Right lobe of liver (tissue), 6 donors: ENCODE measurements around the gene MYLK. TPM values are rescaled to one million over a fixed set of nuclear protein-coding genes. Genes with fewer than 3 reads are reported as not detected.

Experiments used
- ATAC-seq, 4 donors: fragments of 200-7000 bp; cut with Tn5 transposase; one replicate each; pipeline ENCODE4 v1.9.1; 2020; ENCODE audit warnings: mild to moderate bottlenecking in 4 of 4, moderate library complexity in 4 of 4
- DNase-seq, 3 donors: peaks; one replicate each; pipeline ENCODE4 v3.0.0-alpha.2; 2020
- H3K27ac ChIP-seq, 3 donors: fragments of 200-600 bp; one replicate each; pipeline ENCODE4 v1.8.0; 2022
- H3K27me3 ChIP-seq, 2 donors: fragments of 200-600 bp; one replicate each; pipeline ENCODE4 v1.8.0; 2022
- H3K36me3 ChIP-seq, 4 donors: fragments of 200-600 bp; sonication (generic) in 1 of 4; one replicate each; pipeline versions ENCODE4 v1.5.1 to v1.8.0; 2017 to 2022; ENCODE audit warnings: control low read depth in 1 of 4
- H3K4me1 ChIP-seq, 4 donors: fragments of 200-600 bp; sonication (generic) in 1 of 4; one replicate each; pipeline versions ENCODE4 v1.5.1 to v1.8.0; 2017 to 2022; ENCODE audit warnings: control low read depth in 1 of 4
- H3K4me3 ChIP-seq, 3 donors: fragments of 200-600 bp; one replicate each; pipeline ENCODE4 v1.8.0; 2022
- H3K9me3 ChIP-seq, 4 donors: fragments of 200-600 bp; sonication (generic) in 1 of 4; one replicate each; pipeline versions ENCODE4 v1.5.1 to v1.8.0; 2017 to 2022; ENCODE audit warnings: control low read depth in 1 of 4
- POLR2A ChIP-seq: fragments of 450-650 bp; IDR thresholded peaks from one replicate; pipeline ENCODE4 v1.6.1; 2017; ENCODE audit warnings: antibody characterized with exemption, mild to moderate bottlenecking
- WGBS: methylation state at CpG from one replicate; pipeline ENCODE4 v1.1.6; 2018; ENCODE audit warnings: low coverage, low lambda C conversion rate; ENCODE audit not compliant: insufficient coverage; ENCODE audit errors: missing lambda C conversion rate; 5-methylcytosine and 5-hydroxymethylcytosine counted together
- intact Hi-C, 2 donors: fragments of 100-400 bp; cut with DNase I; formaldehyde crosslinking; loops; one replicate each; pipeline versions ENCODE4 v1.11.2 to v1.14.1; 2022
- total RNA-seq, 6 experiments: library from RNA; depleted of rRNA in 2 of 6; stranded (reverse); fragments of >200 nt in 2 of 6; fragmentation: NEBNext Ultra II Directional in 3 of 6; extraction: Animal tissue kit (Norgen Biotek cat#: 25700) in 3 of 6; gene quantifications; one replicate each; pipeline versions ENCODE4 v1.1.0 to v1.2.4, GENCODE V29; 2016 to 2023
- TF ChIP-seq, protein P1 (sequence below), 4 donors: fragments of 200-600 bp in 3 of 4; fragments of 450-650 bp in 1 of 4; IDR thresholded peaks; one replicate each; pipeline versions ENCODE4 v1.5.1 to v1.8.0; 2016 to 2022; ENCODE audit warnings: antibody characterized with exemption in 4 of 4, mild to moderate bottlenecking in 2 of 4
- donor health status: DM: no; HTN: yes; CAD: no.
- donor health status: DM: no; HTN: no; CAD: no.
- donor health status: DM: no; HTN: no; CAD: no.
- donor health status: DM: no; HTN: yes; CAD: no.
- donor health status: DM: no; HTN: yes; CAD: no.

Gene MYLK
- total RNA-seq, 6 experiments from 2014 or later, result 61.1 to 146 (median 97.8) TPM

DNA sequence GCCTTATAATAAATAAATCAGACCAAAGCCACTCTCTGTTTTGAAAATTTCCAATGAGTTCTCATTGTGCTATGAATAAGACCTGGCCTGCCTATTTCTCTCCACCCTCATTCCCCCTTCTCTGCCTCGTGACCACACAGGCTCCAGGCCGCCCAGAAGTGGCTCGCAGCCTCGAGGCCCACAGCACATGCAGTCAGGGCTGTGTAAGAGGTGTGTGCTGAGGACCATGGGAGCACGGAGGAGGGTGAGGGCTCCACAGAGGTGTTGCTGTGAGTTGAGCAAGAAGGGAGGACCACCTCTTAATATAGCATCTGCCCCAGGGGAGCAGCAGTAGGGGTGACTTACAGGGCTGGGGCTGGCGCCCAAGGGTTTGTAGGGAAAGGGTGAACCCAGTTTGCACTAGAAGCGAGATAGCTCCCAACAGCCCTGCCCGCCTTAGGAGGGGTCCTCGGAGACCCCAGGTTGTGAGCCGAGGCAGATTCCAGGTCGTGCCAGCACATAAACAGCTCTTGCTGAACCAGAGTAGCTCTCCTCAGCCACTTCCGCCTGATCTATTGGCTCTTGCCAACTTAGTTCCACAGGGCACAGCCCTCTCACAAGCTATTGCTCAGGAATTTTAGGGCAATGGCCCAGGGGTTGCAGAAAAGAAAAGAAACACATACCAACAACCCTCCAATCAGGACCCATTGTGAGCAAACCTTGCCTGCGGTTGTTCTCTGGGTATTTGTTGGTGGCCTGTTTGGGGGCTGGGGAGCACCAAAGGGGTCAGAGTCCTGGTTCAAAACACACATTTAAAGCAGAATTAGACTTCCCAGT lies 117.7 kb downstream of the MYLK start:
- no peaks in the 10 kb centered on the region for H3K9me3 ChIP-seq
- H3K27me3 ChIP-seq, result no peaks in the 10 kb centered on the region
- WGBS, result 22% methylated on average over 11 of the region's 13 CpGs
- H3K4me1 ChIP-seq, result peaks cover 0 to 51% (median 13%) of the 10 kb centered on the region in 4 donors
- H3K27ac ChIP-seq, result peak overlapping the region; percentile 79 to 94 (median 90)
- ATAC-seq, result peak; percentile 86 to 90 (median 88)
- peak; percentile 60 to 91 (median 76) for DNase-seq
- H3K36me3 ChIP-seq, result no peaks in the 10 kb centered on the region
- no peak for TF ChIP-seq POLR2A
- TF ChIP-seq, protein P1, sequence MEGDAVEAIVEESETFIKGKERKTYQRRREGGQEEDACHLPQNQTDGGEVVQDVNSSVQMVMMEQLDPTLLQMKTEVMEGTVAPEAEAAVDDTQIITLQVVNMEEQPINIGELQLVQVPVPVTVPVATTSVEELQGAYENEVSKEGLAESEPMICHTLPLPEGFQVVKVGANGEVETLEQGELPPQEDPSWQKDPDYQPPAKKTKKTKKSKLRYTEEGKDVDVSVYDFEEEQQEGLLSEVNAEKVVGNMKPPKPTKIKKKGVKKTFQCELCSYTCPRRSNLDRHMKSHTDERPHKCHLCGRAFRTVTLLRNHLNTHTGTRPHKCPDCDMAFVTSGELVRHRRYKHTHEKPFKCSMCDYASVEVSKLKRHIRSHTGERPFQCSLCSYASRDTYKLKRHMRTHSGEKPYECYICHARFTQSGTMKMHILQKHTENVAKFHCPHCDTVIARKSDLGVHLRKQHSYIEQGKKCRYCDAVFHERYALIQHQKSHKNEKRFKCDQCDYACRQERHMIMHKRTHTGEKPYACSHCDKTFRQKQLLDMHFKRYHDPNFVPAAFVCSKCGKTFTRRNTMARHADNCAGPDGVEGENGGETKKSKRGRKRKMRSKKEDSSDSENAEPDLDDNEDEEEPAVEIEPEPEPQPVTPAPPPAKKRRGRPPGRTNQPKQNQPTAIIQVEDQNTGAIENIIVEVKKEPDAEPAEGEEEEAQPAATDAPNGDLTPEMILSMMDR (IDR thresholded peaks at IDR 0.05), result no peak
- intact Hi-C loops, result no loop called here
- peak overlapping the region in 2 of 3 donors; percentile 1 to 7 for H3K4me3 ChIP-seq

DNA sequence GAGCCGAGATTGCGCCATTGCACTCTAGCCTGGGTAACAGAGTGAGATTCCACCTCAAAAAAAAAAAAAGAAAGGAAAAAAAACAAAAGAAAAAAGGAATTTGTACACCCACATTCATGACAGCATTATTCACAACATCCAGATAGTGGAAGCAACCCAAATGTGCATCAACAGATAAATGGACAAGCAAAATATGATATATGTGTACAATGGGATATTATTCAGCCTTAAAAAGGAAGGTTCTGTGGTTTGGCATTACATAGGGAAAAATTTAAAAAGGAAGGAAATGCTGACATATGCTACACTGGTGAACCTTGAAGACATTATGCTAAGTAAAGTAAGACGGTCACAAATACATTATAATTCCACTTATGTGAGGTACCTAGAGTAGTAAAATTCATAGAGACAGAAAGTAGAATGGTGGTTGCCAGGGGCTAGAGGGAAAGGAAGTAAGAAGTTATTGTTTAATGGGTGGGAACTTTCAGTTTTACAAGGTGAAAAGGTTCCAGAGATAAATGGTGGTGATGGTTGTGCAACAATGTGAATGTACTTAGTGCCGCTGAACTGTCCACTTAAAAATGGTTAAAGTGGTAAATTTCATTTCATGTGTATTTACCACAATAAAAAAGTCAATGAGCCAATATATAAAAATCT lies 118.5 kb downstream of the MYLK start:
- no peaks in the 10 kb centered on the region for H3K36me3 ChIP-seq
- TF ChIP-seq POLR2A, result no peak
- TF ChIP-seq, protein P1 (IDR thresholded peaks at IDR 0.05), result no peak
- no peaks in the 10 kb centered on the region for H3K9me3 ChIP-seq
- H3K27ac ChIP-seq, result peak overlapping the region; percentile 79 to 94 (median 90)
- no peak for DNase-seq
- intact Hi-C loops, result no loop called here
- peaks cover 0 to 53% (median 13%) of the 10 kb centered on the region in 4 donors for H3K4me1 ChIP-seq
- H3K4me3 ChIP-seq, result no peak overlapping the region
- peak; percentile 40 to 64 (median 55) for ATAC-seq
- H3K27me3 ChIP-seq, result no peaks in the 10 kb centered on the region
- whole genome bisulfite sequencing, result 25% methylated on average over 3 of the region's 4 CpGs

DNA sequence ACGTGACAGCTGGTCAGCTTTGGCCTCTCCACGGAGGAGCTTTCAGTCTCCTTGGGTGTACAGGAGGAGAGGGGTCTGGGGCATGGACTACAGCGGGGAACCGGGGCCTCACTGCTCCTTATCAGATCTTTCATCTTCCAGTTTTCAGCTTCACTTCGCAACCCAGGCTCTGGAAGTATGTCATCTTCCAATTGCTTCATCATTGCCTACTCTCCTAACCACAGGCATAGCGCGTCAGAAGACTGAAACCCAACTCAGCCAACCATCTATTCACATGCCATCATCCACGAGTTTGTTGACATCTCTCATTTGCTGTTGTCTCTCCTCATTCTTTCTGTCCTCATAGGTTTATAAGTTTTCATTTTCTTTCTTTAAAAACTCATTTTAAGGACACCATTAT lies 119.5 kb downstream of the MYLK start:
- ATAC-seq (no peak), DNase-seq (no peak)
- TF ChIP-seq, protein P1 (IDR thresholded peaks at IDR 0.05), result no peak
- no peak for TF ChIP-seq POLR2A
- Histone ChIP-seq H3K4me3 (no peak overlapping the region), H3K4me1 (peaks cover 0 to 55% (median 14%) of the 10 kb centered on the region in 4 donors), H3K27me3 (no peaks in the 10 kb centered on the region), H3K27ac (peak overlapping the region in 2 of 3 donors; percentile 79 to 94), H3K9me3 (no peaks in the 10 kb centered on the region), H3K36me3 (no peaks in the 10 kb centered on the region)
- 68% methylated on average over 4 of the region's 8 CpGs for WGBS
- intact Hi-C loops, result no loop called here

DNA sequence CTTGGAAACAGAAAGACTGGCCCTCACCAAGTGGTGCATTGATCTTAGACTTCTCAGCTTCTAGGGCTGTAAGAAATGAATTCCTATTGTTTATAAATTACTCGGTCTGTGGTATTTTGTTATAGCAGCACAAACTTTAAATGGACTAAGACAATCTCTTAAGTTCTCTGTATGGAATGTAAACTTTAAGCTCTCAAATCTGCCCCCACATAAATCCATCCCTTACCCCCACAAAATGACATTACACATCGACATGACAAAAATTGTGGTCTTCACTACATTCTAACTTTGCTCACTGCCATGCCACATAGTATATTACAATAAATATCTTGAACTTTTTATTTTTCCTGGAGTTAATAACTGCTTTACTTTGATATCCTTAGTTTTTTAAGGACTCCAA lies 121.3 kb downstream of the MYLK start:
- 91% methylated on average over 2 of the region's 2 CpGs for WGBS

More for the DNA sequence above, 121.3 kb downstream of the MYLK start:
- ATAC-seq, result no peak
- no peak for TF ChIP-seq POLR2A
- TF ChIP-seq, protein P1 (IDR thresholded peaks at IDR 0.05), result no peak
- DNase-seq, result no peak
- Histone ChIP-seq H3K9me3 (no peaks in the 10 kb centered on the region), H3K27ac (no peak overlapping the region), H3K27me3 (no peaks in the 10 kb centered on the region), H3K4me3 (no peak overlapping the region), H3K4me1 (peaks cover 0 to 55% (median 20%) of the 10 kb centered on the region in 4 donors), H3K36me3 (no peaks in the 10 kb centered on the region)
- intact Hi-C loops, result no loop called here
